Measurements from ENCODE around the gene SH3GLB2. TPM values are rescaled to one million over a fixed set of nuclear protein-coding genes. Genes with fewer than 3 reads are reported as not detected.

SH3GLB2 gene
- total RNA-seq, result 88.4 TPM
- long read RNA-seq, full-length matches to known transcripts, result 153 of 324 reads
- long read RNA-seq, partial matches to known transcripts, result 89 of 324 reads
- long read RNA-seq, other reads (novel, unspliced or antisense), result 82 of 324 reads

DNA sequence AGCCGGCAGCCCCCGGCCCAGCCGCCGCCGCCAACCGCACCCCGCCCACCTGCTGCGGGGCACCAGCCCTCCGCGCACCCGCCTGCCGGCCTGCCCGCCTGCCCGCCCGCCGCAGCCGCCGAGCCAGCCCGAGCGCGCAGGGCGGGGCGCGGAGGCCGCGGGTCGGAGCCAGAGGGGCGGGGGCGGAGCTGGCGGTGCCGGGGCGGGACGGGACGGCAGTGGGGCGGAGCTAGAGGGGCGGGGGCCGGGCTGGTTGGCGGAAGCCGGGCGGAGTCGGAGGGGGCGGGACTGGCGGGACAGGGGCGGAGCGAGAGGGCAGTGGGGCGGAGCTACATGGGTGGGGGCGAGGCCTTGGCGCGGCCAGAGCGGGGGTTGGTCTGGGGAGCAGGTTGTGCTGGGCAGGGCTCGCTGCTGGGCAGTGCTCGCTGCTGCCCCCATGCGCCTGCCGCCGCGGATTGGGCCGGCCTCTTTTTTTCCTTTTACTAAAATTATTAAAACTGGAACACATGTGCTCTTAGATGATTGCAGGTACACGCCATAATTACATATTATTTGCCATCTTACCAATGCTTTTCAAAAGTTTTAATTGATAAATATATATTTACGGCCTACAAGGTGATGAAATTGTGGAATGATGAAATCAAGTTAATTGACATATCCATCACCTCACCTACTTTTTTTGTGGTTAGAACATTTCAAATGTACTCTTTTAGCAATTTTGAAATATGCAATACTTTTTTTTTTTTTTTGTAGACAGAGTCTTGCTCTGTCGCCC lies at the start of gene SH3GLB2:
TSS of gene SH3GLB2 (minus strand) at position 140 of the 775 bp plus-strand sequence. CDS start 177 bp downstream, outside the sequence.
- H3K4me1 ChIP-seq, result peaks cover 21% of the 10 kb centered on the region
- ATAC-seq, result peak; percentile 97
- no peaks in the 10 kb centered on the region for H3K36me3 ChIP-seq
- TF ChIP-seq, protein P1, sequence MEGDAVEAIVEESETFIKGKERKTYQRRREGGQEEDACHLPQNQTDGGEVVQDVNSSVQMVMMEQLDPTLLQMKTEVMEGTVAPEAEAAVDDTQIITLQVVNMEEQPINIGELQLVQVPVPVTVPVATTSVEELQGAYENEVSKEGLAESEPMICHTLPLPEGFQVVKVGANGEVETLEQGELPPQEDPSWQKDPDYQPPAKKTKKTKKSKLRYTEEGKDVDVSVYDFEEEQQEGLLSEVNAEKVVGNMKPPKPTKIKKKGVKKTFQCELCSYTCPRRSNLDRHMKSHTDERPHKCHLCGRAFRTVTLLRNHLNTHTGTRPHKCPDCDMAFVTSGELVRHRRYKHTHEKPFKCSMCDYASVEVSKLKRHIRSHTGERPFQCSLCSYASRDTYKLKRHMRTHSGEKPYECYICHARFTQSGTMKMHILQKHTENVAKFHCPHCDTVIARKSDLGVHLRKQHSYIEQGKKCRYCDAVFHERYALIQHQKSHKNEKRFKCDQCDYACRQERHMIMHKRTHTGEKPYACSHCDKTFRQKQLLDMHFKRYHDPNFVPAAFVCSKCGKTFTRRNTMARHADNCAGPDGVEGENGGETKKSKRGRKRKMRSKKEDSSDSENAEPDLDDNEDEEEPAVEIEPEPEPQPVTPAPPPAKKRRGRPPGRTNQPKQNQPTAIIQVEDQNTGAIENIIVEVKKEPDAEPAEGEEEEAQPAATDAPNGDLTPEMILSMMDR (IDR thresholded peaks at IDR 0.05), result peak; percentile 91
- H3K9me3 ChIP-seq, result no peaks in the 10 kb centered on the region
- H3K4me3 ChIP-seq, result peak within 1 kb of the TSS; percentile 83
- peak within 1 kb of the TSS; percentile 73 for H3K27ac ChIP-seq
- peak; percentile 98 for DNase-seq
- intact Hi-C loops (cut with DNase I), result no loop called here
- no peaks in the 10 kb centered on the region for H3K27me3 ChIP-seq

DNA sequence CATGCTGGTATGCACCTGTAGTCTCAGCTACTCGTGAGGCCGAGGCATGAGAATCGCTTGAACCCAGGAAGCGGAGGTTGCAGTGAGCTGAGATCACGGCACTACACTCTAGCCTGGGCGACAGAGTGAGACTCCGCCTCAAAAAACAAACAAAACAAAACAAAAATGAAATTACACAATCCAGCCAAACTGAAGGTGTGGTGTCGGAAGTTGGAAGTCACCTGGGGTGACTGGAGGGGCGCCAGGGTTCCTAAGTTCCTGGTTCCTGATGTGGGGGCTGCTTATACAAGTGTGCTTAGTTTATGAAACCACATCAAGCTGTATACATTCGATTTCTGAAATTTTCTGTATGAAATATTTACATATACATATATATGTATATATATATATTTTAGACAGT lies 49.1 kb upstream of the SH3GLB2 start:
- no peaks in the 10 kb centered on the region for H3K36me3 ChIP-seq
- ATAC-seq (no peak), DNase-seq (no peak)
- TF ChIP-seq, protein P1 (IDR thresholded peaks at IDR 0.05), result no peak
- peaks cover 13% of the 10 kb centered on the region for H3K4me1 ChIP-seq
- no peak overlapping the region for H3K4me3 ChIP-seq
- no peak overlapping the region for H3K27ac ChIP-seq
- no peaks in the 10 kb centered on the region for H3K9me3 ChIP-seq
- intact Hi-C loops (cut with DNase I), result no loop called here
- H3K27me3 ChIP-seq, result no peaks in the 10 kb centered on the region

DNA sequence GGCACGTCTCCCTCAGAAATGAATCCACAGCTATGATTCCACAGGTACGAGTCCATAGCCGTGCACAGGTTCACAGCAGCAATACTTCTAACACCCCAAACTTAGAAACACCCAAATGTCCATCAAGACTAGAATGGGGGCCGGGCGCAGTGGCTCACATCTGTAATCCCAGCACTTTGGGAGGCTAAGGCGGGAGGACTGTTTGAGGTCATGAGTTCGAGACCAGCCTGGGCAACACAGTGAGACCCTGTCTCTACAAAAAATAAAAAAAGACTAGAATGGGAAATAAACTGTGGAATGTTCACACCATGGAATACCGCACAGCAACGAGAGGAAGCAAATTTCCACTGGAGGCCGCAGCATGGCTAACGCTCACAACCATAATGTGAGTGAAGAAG lies 48.5 kb upstream of the SH3GLB2 start:
- no peaks in the 10 kb centered on the region for H3K27me3 ChIP-seq
- peaks cover 7% of the 10 kb centered on the region for H3K4me1 ChIP-seq
- H3K36me3 ChIP-seq, result no peaks in the 10 kb centered on the region
- H3K4me3 ChIP-seq, result no peak overlapping the region
- ATAC-seq, result no peak
- TF ChIP-seq, protein P1 (IDR thresholded peaks at IDR 0.05), result no peak
- H3K9me3 ChIP-seq, result no peaks in the 10 kb centered on the region
- no peak for DNase-seq
- intact Hi-C loops (cut with DNase I), result no loop called here
- H3K27ac ChIP-seq, result no peak overlapping the region

DNA sequence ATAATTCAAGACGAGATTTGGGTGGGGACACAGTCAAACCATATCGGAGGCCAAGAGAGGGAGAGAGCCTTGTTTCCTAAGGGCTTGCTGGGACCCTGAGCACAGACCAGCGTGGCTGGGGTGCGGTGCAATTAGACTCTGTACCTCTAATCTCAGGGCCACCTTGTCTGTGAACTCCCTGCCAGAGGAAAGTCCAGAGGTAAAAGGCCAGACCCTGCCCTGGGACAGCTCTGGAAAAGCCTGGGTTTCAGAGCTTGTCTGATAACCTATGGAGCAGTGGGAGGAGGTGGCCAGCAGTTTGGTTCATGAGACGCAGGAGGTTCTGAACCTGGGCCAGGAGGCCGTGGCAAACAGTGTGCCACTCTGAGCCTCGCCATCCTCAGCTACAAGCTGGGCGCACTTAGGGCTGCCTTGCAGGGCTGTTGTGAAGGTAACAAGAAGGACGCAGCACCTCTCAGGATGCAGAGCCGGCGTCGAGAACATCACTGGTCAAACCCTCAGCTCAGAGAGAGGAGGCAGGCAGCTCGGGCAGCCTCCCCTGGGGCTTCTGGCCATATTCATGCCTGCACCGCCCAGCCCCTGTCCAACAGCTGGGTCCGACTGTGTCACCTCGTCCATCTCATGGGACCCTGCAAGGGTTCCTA lies 48.0 kb upstream of the SH3GLB2 start:
- Histone ChIP-seq H3K36me3 (no peaks in the 10 kb centered on the region), H3K27me3 (no peaks in the 10 kb centered on the region), H3K27ac (no peak overlapping the region), H3K4me3 (no peak overlapping the region), H3K4me1 (peaks cover 4% of the 10 kb centered on the region), H3K9me3 (no peaks in the 10 kb centered on the region)
- intact Hi-C loops (cut with DNase I), result no loop called here
- TF ChIP-seq, protein P1 (IDR thresholded peaks at IDR 0.05), result no peak
- ATAC-seq, result no peak
- no peak for DNase-seq

DNA sequence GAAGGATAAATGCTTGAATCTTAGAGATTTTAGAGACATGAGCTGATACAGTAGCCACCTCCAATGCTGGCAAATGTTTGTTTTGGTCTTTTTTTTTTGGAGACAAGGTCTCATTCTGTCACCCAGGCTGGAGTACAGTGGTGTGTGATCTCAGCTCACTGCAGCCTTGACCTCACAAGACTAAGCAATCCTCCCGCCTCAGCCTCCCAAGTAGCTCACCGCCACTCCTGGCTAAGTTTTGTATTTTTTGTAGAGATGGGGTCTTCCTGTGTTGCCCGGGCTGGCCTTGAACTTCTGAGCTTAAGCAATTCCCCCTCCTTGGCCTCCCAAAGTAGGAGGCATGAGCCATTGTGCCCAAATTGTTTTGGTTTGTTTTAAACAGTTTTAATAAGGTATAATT lies 46.0 kb upstream of the SH3GLB2 start:
- TF ChIP-seq, protein P1 (IDR thresholded peaks at IDR 0.05), result no peak
- Histone ChIP-seq H3K36me3 (no peaks in the 10 kb centered on the region), H3K27ac (no peak overlapping the region), H3K4me3 (no peak overlapping the region), H3K9me3 (no peaks in the 10 kb centered on the region), H3K4me1 (no peaks in the 10 kb centered on the region), H3K27me3 (no peaks in the 10 kb centered on the region)
- intact Hi-C loops (cut with DNase I), result no loop called here
- no peak for ATAC-seq
- no peak for DNase-seq
